H9 (cell line): ENCODE results near the gene TGFBR3L. TPM values are rescaled to one million over a fixed set of nuclear protein-coding genes. Genes with fewer than 3 reads are reported as not detected.

Experiments used
- DNase-seq: peaks from one replicate; pipeline ENCODE4 v3.0.0-alpha.2; 2017
- H2AFZ ChIP-seq: one replicate; pipeline ENCODE4 v1.6.1; 2013; ENCODE audit warnings: mild to moderate bottlenecking, low read length, control low read depth, moderate library complexity
- H2AK5ac ChIP-seq: 2 replicates; pipeline ENCODE4 v1.6.1; 2013; ENCODE audit warnings: low read length, control low read depth, mixed read lengths; ENCODE audit not compliant: insufficient read length
- H2BK120ac ChIP-seq: one replicate; pipeline ENCODE4 v1.6.1; 2013; ENCODE audit warnings: low read depth, mild to moderate bottlenecking, low read length, control low read depth, inconsistent platforms; ENCODE audit not compliant: poor library complexity, severe bottlenecking
- H2BK12ac ChIP-seq: 2 replicates; pipeline ENCODE4 v1.6.1; 2013; ENCODE audit warnings: low read length, control low read depth, mixed read lengths, low read depth; ENCODE audit not compliant: insufficient read length
- H2BK15ac ChIP-seq: 2 replicates; pipeline ENCODE4 v1.6.1; 2013; ENCODE audit warnings: low read depth, low read length, control low read depth
- H2BK20ac ChIP-seq: one replicate; pipeline ENCODE4 v1.6.1; 2013; ENCODE audit warnings: low read depth, mild to moderate bottlenecking, low read length, control low read depth, inconsistent platforms; ENCODE audit not compliant: poor library complexity, severe bottlenecking
- H2BK5ac ChIP-seq: 2 replicates; pipeline ENCODE4 v1.6.1; 2013; ENCODE audit warnings: low read length, control low read depth, mixed read lengths; ENCODE audit not compliant: insufficient read length
- H3K14ac ChIP-seq: 2 replicates; pipeline ENCODE4 v1.6.1; 2013; ENCODE audit warnings: low read length, control low read depth; ENCODE audit not compliant: insufficient read depth
- H3K18ac ChIP-seq: 2 replicates; pipeline ENCODE4 v1.6.1; 2013; ENCODE audit warnings: low read depth, mild to moderate bottlenecking, mixed read lengths, low read length, control low read depth; ENCODE audit not compliant: insufficient read length
- H3K23ac ChIP-seq: 2 replicates; pipeline ENCODE4 v1.6.1; 2013; ENCODE audit warnings: low read length, control low read depth, mixed read lengths, low read depth; ENCODE audit not compliant: insufficient read length
- H3K23me2 ChIP-seq: 2 replicates; pipeline ENCODE4 v1.6.1; 2013; ENCODE audit warnings: low read depth, mild to moderate bottlenecking, mixed read lengths, low read length, control low read depth; ENCODE audit not compliant: insufficient read length, poor library complexity, severe bottlenecking
- H3K27ac ChIP-seq: 2 replicates; pipeline ENCODE4 v1.5.1; 2013; ENCODE audit warnings: low read length, control low read depth, mixed read lengths, low read depth; ENCODE audit not compliant: insufficient read length
- H3K27me3 ChIP-seq: 2 replicates; pipeline ENCODE4 v1.6.1; 2013; ENCODE audit warnings: low read length, control low read depth, inconsistent platforms; ENCODE audit not compliant: insufficient read depth
- H3K4ac ChIP-seq: 2 replicates; pipeline ENCODE4 v1.6.1; 2013; ENCODE audit warnings: low read depth, mild to moderate bottlenecking, control low read depth, inconsistent platforms, low read length, moderate library complexity
- H3K4me1 ChIP-seq: 2 replicates; pipeline ENCODE4 v1.6.1; 2013; ENCODE audit warnings: low read length, control low read depth, inconsistent platforms; ENCODE audit not compliant: insufficient read depth
- H3K4me2 ChIP-seq: 2 replicates; pipeline ENCODE4 v1.6.1; 2013; ENCODE audit warnings: low read length, control low read depth, mixed read lengths; ENCODE audit not compliant: insufficient read length, insufficient read depth
- H3K56ac ChIP-seq: 2 replicates; pipeline ENCODE4 v1.6.1; 2013; ENCODE audit warnings: low read depth, mild to moderate bottlenecking, mixed read lengths, low read length, control low read depth; ENCODE audit not compliant: insufficient read length
- H3K79me1 ChIP-seq: 2 replicates; pipeline ENCODE4 v1.6.1; 2013; ENCODE audit warnings: low read depth, mild to moderate bottlenecking, moderate library complexity, low read length, control low read depth, inconsistent platforms; ENCODE audit not compliant: insufficient read depth, poor library complexity, severe bottlenecking
- H3K79me2 ChIP-seq: 2 replicates; pipeline ENCODE4 v1.6.1; 2013; ENCODE audit warnings: low read length, control low read depth, inconsistent platforms; ENCODE audit not compliant: insufficient read depth
- H3K9ac ChIP-seq: 2 replicates; pipeline ENCODE4 v1.6.1; 2013; ENCODE audit warnings: low read length, control low read depth, mixed read lengths; ENCODE audit not compliant: insufficient read length; ENCODE audit errors: extremely low read depth
- H3K9me3 ChIP-seq: one replicate; pipeline ENCODE4 v1.6.1; 2013; ENCODE audit warnings: low read depth, low read length, inconsistent platforms; ENCODE audit not compliant: control insufficient read depth
- H3T11ph ChIP-seq: one replicate; pipeline ENCODE4 v1.6.1; 2013; ENCODE audit warnings: mild to moderate bottlenecking, low read length, control low read depth, inconsistent platforms
- H4K20me1 ChIP-seq: one replicate; pipeline ENCODE4 v1.6.1; 2013; ENCODE audit not compliant: control insufficient read depth, insufficient read length, insufficient read depth
- H4K5ac ChIP-seq: 2 replicates; pipeline ENCODE4 v1.6.1; 2013; ENCODE audit warnings: low read depth, mild to moderate bottlenecking, mixed read lengths, low read length, control low read depth; ENCODE audit not compliant: insufficient read length
- H4K8ac ChIP-seq: replicated peaks from 2 replicates; pipeline ENCODE4 v1.6.1; 2013; ENCODE audit warnings: low read length, control low read depth, mixed read lengths, low read depth; ENCODE audit not compliant: insufficient read length
- H4K91ac ChIP-seq: 2 replicates; pipeline ENCODE4 v1.6.1; 2013; ENCODE audit warnings: low read depth, mild to moderate bottlenecking, moderate library complexity, mixed read lengths, low read length, control low read depth; ENCODE audit not compliant: insufficient read length
- H3K27ac Mint-ChIP-seq, 3 experiments: 2 replicates in 2 of 3; 3 replicates in 1 of 3; pipeline ENCODE4 v1.8.0; 2020 to 2021; ENCODE audit warnings: mixed read lengths in 3 of 3, mild to moderate bottlenecking in 1 of 3, moderate library complexity in 1 of 3
- H3K27me3 Mint-ChIP-seq: 2 replicates; pipeline ENCODE4 v1.8.0; 2021; ENCODE audit warnings: low read depth, mild to moderate bottlenecking, moderate library complexity, mixed read lengths
- H3K36me3 Mint-ChIP-seq, 3 experiments: 2 replicates in 2 of 3; 3 replicates in 1 of 3; pipeline ENCODE4 v1.8.0; 2020 to 2021; ENCODE audit warnings: low read depth in 3 of 3, mixed read lengths in 3 of 3; ENCODE audit not compliant: insufficient read depth in 1 of 3
- H3K4me1 Mint-ChIP-seq, 2 experiments: 2 replicates each; pipeline ENCODE4 v1.8.0; 2020; ENCODE audit warnings: mixed read lengths in 2 of 2
- H3K4me3 Mint-ChIP-seq, 2 experiments: 2 replicates in 1 of 2; 3 replicates in 1 of 2; pipeline ENCODE4 v1.8.0; 2020 to 2021; ENCODE audit warnings: mild to moderate bottlenecking in 2 of 2, mixed read lengths in 2 of 2, moderate library complexity in 1 of 2
- H3K9me3 Mint-ChIP-seq, 2 experiments: 2 replicates in 1 of 2; 3 replicates in 1 of 2; pipeline ENCODE4 v1.8.0; 2020; ENCODE audit warnings: mild to moderate bottlenecking in 2 of 2, mixed read lengths in 2 of 2, moderate library complexity in 1 of 2
- whole genome bisulfite sequencing: extraction: QIAGEN DNeasy Blood & Tissue Kit; methylation state at CpG from one replicate; pipeline ENCODE4 v1.1.7; 2013; ENCODE audit warnings: missing lambda C conversion rate, low lambda C conversion rate, mixed read lengths; ENCODE audit not compliant: insufficient read length; ENCODE audit errors: extremely low coverage; 5-methylcytosine and 5-hydroxymethylcytosine counted together
- total RNA-seq: library from RNA; stranded (reverse); gene quantifications from 2 replicates; pipeline ENCODE4 v1.2.1, GENCODE V29; 2021
- TF ChIP-seq, protein P1 (sequence below): fragments of 200-600 bp; sonication (generic); conservative IDR thresholded peaks from 3 replicates; pipeline ENCODE4 v1.8.0; 2021; ENCODE audit warnings: antibody characterized with exemption, mild to moderate bottlenecking

Gene TGFBR3L
- total RNA-seq, 1 experiment from 2014 or later: 5.5 TPM

DNA sequence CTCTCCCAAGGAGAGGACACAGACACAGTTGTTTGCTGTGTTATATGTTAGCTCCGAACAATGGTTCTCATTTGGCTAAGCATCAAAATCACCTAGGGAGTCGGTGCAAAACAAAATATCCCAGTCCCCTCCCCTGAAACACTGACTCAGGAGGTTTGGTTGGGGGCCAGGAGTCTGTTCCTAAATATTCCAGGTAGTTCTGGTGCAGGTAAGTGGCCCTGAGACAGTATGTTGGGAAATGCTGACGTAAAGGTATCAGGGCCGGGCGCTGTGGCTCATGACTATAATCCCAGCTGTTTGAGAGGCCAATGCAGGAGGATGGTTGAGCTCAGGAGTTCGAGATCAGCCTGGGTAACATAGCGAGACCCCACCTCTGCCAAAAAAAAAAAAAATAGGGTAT, 13.3 kb upstream of the TGFBR3L start:
- Histone ChIP-seq H3K23ac (no peak overlapping the region), H4K20me1 (no peaks in the 10 kb centered on the region), H4K8ac (no peak overlapping the region), H4K5ac (no peak overlapping the region), H2AFZ (no peak overlapping the region), H3K9me3 (no peaks in the 10 kb centered on the region), H3K9ac (no peak overlapping the region), H3T11ph (no peak overlapping the region), H4K91ac (no peak overlapping the region), H2AK5ac (no peak overlapping the region), H3K14ac (no peak overlapping the region), H2BK15ac (no peak overlapping the region), H3K23me2 (peaks cover 16% of the 10 kb centered on the region), H3K79me1 (no peaks in the 10 kb centered on the region), H2BK20ac (no peak overlapping the region), H2BK5ac (no peak overlapping the region), H3K18ac (no peak overlapping the region), H3K79me2 (peaks cover 6% of the 10 kb centered on the region; the same call in 1 of the 2 replicates), H2BK12ac (no peak overlapping the region), H3K4me1 (0 out of 2 replicates have a peak, but pooled peaks cover 4% of the 10 kb centered on the region), H3K4ac (no peak overlapping the region), H3K27me3 (no peaks in the 10 kb centered on the region), H3K56ac (no peak overlapping the region), H3K27ac (no peak overlapping the region), H2BK120ac (no peak overlapping the region), H3K4me2 (no peak overlapping the region)
- H3K36me3 Mint-ChIP-seq: peaks cover 13 to 29% (median 20%) of the 10 kb centered on the region in 3 experiments
- peaks cover 3% of the 10 kb centered on the region; the same call in 1 of the 2 replicates for H3K27me3 Mint-ChIP-seq
- no peak overlapping the region for H3K4me3 Mint-ChIP-seq
- no CpG with 5 or more reads among the region's 7 CpGs for WGBS
- TF ChIP-seq, protein P1, sequence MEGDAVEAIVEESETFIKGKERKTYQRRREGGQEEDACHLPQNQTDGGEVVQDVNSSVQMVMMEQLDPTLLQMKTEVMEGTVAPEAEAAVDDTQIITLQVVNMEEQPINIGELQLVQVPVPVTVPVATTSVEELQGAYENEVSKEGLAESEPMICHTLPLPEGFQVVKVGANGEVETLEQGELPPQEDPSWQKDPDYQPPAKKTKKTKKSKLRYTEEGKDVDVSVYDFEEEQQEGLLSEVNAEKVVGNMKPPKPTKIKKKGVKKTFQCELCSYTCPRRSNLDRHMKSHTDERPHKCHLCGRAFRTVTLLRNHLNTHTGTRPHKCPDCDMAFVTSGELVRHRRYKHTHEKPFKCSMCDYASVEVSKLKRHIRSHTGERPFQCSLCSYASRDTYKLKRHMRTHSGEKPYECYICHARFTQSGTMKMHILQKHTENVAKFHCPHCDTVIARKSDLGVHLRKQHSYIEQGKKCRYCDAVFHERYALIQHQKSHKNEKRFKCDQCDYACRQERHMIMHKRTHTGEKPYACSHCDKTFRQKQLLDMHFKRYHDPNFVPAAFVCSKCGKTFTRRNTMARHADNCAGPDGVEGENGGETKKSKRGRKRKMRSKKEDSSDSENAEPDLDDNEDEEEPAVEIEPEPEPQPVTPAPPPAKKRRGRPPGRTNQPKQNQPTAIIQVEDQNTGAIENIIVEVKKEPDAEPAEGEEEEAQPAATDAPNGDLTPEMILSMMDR: no peak
- peaks cover 15 to 24% of the 10 kb centered on the region in 2 experiments for H3K4me1 Mint-ChIP-seq
- no peaks in the 10 kb centered on the region; a peak in 3 of 5 replicates for H3K9me3 Mint-ChIP-seq
- no peak for DNase-seq
- no peak overlapping the region for H3K27ac Mint-ChIP-seq
